Glutamatergic neuron (in vitro differentiated cells): ENCODE measurements around the gene SHROOM2. TPM values are rescaled to one million over a fixed set of nuclear protein-coding genes. Genes with fewer than 3 reads are reported as not detected.

Source experiments
- DNase-seq: peaks from one replicate; pipeline ENCODE4 v3.0.0; 2022
- H3K27ac Mint-ChIP-seq: one replicate; pipeline ENCODE4 v1.8.0; 2020; ENCODE audit warnings: mild to moderate bottlenecking, mixed read lengths, inconsistent platforms; ENCODE audit not compliant: unreplicated experiment
- H3K27me3 Mint-ChIP-seq: one replicate; pipeline ENCODE4 v1.8.0; 2020; ENCODE audit warnings: mild to moderate bottlenecking, moderate library complexity, mixed read lengths, inconsistent platforms; ENCODE audit not compliant: unreplicated experiment
- H3K36me3 Mint-ChIP-seq: one replicate; pipeline ENCODE4 v1.8.0; 2020; ENCODE audit warnings: mild to moderate bottlenecking, mixed read lengths, inconsistent platforms; ENCODE audit not compliant: unreplicated experiment
- H3K4me1 Mint-ChIP-seq: one replicate; pipeline ENCODE4 v1.8.0; 2020; ENCODE audit warnings: mild to moderate bottlenecking, low read depth, mixed read lengths, inconsistent platforms; ENCODE audit not compliant: unreplicated experiment
- H3K4me3 Mint-ChIP-seq: one replicate; pipeline ENCODE4 v1.8.0; 2020; ENCODE audit warnings: mild to moderate bottlenecking, mixed read lengths, inconsistent platforms; ENCODE audit not compliant: unreplicated experiment
- H3K9me3 Mint-ChIP-seq: one replicate; pipeline ENCODE4 v1.8.0; 2020; ENCODE audit warnings: mild to moderate bottlenecking, moderate library complexity, mixed read lengths, inconsistent platforms; ENCODE audit not compliant: unreplicated experiment
- CTCF ChIP-seq: fragments of 200-600 bp; sonication (generic); IDR thresholded peaks from one replicate; pipeline ENCODE4 v1.5.0; 2021; ENCODE audit not compliant: partially characterized antibody, unreplicated experiment
- long read RNA-seq: library from polyadenylated mRNA; unstranded; transcript quantifications from one replicate; pipeline ENCODE4 v2.0.0, GENCODE V29; 2020; ENCODE audit not compliant: unreplicated experiment
- total RNA-seq: library from RNA; stranded (reverse); fragmentation: NEBNext Ultra II Directional; extraction: Animal tissue kit (Norgen Biotek cat#: 25700); gene quantifications from one replicate; pipeline ENCODE4 v1.2.1, GENCODE V29; 2021; ENCODE audit not compliant: unreplicated experiment

Gene SHROOM2
- total RNA-seq: 3.1 TPM
- long read RNA-seq: 0 reads

- peak within 1 kb of the TSS; percentile 70 for H3K4me3 Mint-ChIP-seq
- no peaks in the 10 kb centered on the region for H3K4me1 Mint-ChIP-seq
- H3K27ac Mint-ChIP-seq: no peak within 1 kb of the TSS
- no peaks in the 10 kb centered on the region for H3K9me3 Mint-ChIP-seq
- DNase-seq: peak; percentile 19
- no peak for TF ChIP-seq CTCF
- no peaks in the 10 kb centered on the region for H3K27me3 Mint-ChIP-seq
- H3K36me3 Mint-ChIP-seq: no peaks in the 10 kb centered on the region
These were observed at the start of gene SHROOM2 for GRCh38 chrX:9785944-9786797. SHROOM2 (plus strand) TSS chrX:9786429; CDS start chrX:9786546, 117 bp downstream.

GRCh38 chrX:9737363-9737762, 48.9 kb upstream of the SHROOM2 start:
- H3K27ac Mint-ChIP-seq: no peak overlapping the region
- H3K36me3 Mint-ChIP-seq: no peaks in the 10 kb centered on the region
- no peak for TF ChIP-seq CTCF

GRCh38 chrX:9738151-9738550, 48.1 kb upstream of the SHROOM2 start:
- Mint-ChIP-seq H3K36me3 (no peaks in the 10 kb centered on the region), H3K27ac (no peak overlapping the region), H3K27me3 (no peaks in the 10 kb centered on the region), H3K4me1 (no peaks in the 10 kb centered on the region), H3K9me3 (no peaks in the 10 kb centered on the region), H3K4me3 (no peak overlapping the region)
- TF ChIP-seq CTCF: no peak
- no peak for DNase-seq

More at GRCh38 chrX:9737363-9737762, 48.9 kb upstream of the SHROOM2 start:
- H3K27me3 Mint-ChIP-seq: no peaks in the 10 kb centered on the region
- DNase-seq: no peak
- H3K4me3 Mint-ChIP-seq: no peak overlapping the region
- no peaks in the 10 kb centered on the region for H3K9me3 Mint-ChIP-seq
- no peaks in the 10 kb centered on the region for H3K4me1 Mint-ChIP-seq

- Mint-ChIP-seq H3K4me3 (no peak overlapping the region), H3K27ac (no peak overlapping the region), H3K36me3 (no peaks in the 10 kb centered on the region), H3K9me3 (no peaks in the 10 kb centered on the region), H3K27me3 (no peaks in the 10 kb centered on the region), H3K4me1 (no peaks in the 10 kb centered on the region)
- no peak for DNase-seq
- no peak for TF ChIP-seq CTCF
These were observed 47.1 kb upstream of the SHROOM2 start for GRCh38 chrX:9739130-9739529.

DNA sequence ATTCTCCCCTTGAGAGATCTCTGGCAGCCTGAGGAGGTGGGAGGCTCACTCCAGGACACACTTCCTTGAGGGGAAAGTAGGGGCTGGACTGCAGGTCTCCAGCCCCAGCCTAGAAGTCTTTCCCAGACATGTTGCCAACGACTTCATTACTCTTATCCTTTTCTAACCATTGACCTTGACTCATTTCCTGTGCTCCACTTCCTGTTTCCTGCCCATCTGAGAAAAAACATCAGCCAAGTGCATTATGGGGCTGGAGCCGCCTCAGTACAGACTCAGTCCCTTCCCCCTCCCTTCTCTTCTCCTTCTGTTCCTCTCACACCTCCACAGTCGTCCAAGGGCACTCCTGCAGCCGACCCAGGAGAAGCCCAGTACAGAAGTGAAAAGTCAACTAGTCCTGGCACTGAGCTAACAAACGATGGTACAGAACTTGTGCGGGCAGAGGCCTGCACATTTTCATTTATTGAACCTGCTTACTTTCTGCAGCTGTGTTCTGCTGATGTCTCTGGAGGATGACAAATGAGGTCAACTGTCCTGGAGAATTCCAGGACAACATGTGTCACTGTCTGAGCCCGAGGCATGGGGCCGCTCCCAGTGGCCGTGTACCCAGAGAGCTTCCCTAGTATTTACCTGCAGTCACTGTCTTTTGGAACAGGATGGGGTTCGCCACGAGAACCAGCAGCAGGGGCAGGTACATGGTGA, 40.7 kb upstream of the SHROOM2 start:
- DNase-seq: no peak
- Mint-ChIP-seq H3K27ac (no peak overlapping the region), H3K4me3 (no peak overlapping the region), H3K27me3 (no peaks in the 10 kb centered on the region), H3K9me3 (no peaks in the 10 kb centered on the region), H3K4me1 (peaks cover 6% of the 10 kb centered on the region), H3K36me3 (no peaks in the 10 kb centered on the region)
- no peak for TF ChIP-seq CTCF
